HPDE6-E6E7 (cell line): ENCODE data around the gene PPP6R3.
"Not testable (repeated sequence)": the region's sequence is repeated elsewhere in the genome, so short reads cannot be mapped to it uniquely, and the experiment has no call there.

ENCODE experiments used
- DNase-seq: peaks from one replicate; pipeline ENCODE4 v3.0.0; 2011; ENCODE audit warnings: missing footprints; ENCODE audit errors: extremely low spot score

PPP6R3 gene

GRCh38 chr11:68525336-68525735 lies 64.8 kb downstream of the PPP6R3 start:
- DNase-seq: no peak

GRCh38 chr11:68525930-68526329 lies 65.4 kb downstream of the PPP6R3 start:
- DNase-seq: no peak

- no peak for DNase-seq
These were observed 67.0 kb downstream of the PPP6R3 start for GRCh38 chr11:68527585-68527984.

- no peak for DNase-seq
These were observed 68.1 kb downstream of the PPP6R3 start for GRCh38 chr11:68528630-68529029.

- DNase-seq: no peak
These were observed 70.7 kb downstream of the PPP6R3 start for GRCh38 chr11:68531129-68531693.

- no peak for DNase-seq
These were observed 72.3 kb downstream of the PPP6R3 start for GRCh38 chr11:68532727-68533369.

GRCh38 chr11:68533945-68534344 lies 73.4 kb downstream of the PPP6R3 start:
- DNase-seq: no peak

GRCh38 chr11:68535098-68535497 lies 74.5 kb downstream of the PPP6R3 start:
- no peak for DNase-seq

- no peak for DNase-seq
These were observed 76.2 kb downstream of the PPP6R3 start for GRCh38 chr11:68536706-68537105.

- DNase-seq: no peak
These were observed 77.5 kb downstream of the PPP6R3 start for GRCh38 chr11:68538025-68538424.

GRCh38 chr11:68539395-68539794 lies 78.8 kb downstream of the PPP6R3 start:
- DNase-seq: no peak

- not testable (repeated sequence) for DNase-seq
These were observed 80.0 kb downstream of the PPP6R3 start for GRCh38 chr11:68540504-68540903.

GRCh38 chr11:68541116-68541515 lies 80.6 kb downstream of the PPP6R3 start:
- DNase-seq: no peak

GRCh38 chr11:68541991-68542390 lies 81.4 kb downstream of the PPP6R3 start:
- no peak for DNase-seq

GRCh38 chr11:68542617-68543016 lies 82.1 kb downstream of the PPP6R3 start:
- peak; percentile 15 for DNase-seq

GRCh38 chr11:68543594-68543993 lies 83.0 kb downstream of the PPP6R3 start:
- DNase-seq: no peak

- DNase-seq: no peak
These were observed 84.8 kb downstream of the PPP6R3 start for GRCh38 chr11:68545347-68545746.

GRCh38 chr11:68545796-68546195 lies 85.2 kb downstream of the PPP6R3 start:
- DNase-seq: no peak

- DNase-seq: no peak
These were observed 86.0 kb downstream of the PPP6R3 start for GRCh38 chr11:68546555-68546954.

- DNase-seq: no peak
These were observed 89.4 kb downstream of the PPP6R3 start for GRCh38 chr11:68549789-68550484.

GRCh38 chr11:68550485-68550817 lies 89.9 kb downstream of the PPP6R3 start:
- no peak for DNase-seq

- DNase-seq: no peak
These were observed 90.7 kb downstream of the PPP6R3 start for GRCh38 chr11:68551223-68551622.

- DNase-seq: no peak
These were observed 91.2 kb downstream of the PPP6R3 start for GRCh38 chr11:68551777-68552176.
